ENCODE results near the gene ZNF800. TPM values are rescaled to one million over a fixed set of nuclear protein-coding genes. Genes with fewer than 3 reads are reported as not detected.

Gene ZNF800
- total RNA-seq, 2 donors from 2014 or later = 31.7 to 31.9 TPM

Other genes with a start within 250 kb of the ZNF800 start
- 1 to 10 TPM; 3.3 to 5.1 TPM for gene GRM8, start 139.8 kb downstream of the ZNF800 start, total RNA-seq
- gene GCC1, start 192.9 kb upstream of the ZNF800 start, total RNA-seq = 10 to 100 TPM; 16.4 to 19.0 TPM
- gene ARF5, start 195.7 kb upstream of the ZNF800 start, total RNA-seq = 100 to 1,000 TPM; 164 to 172 TPM
- gene FSCN3, start 201.0 kb upstream of the ZNF800 start, total RNA-seq = 1 to 10 TPM in 1 of 2 donors, under 1 TPM in 1; 0.64 to 1.3 TPM
- gene PAX4, start 225.4 kb upstream of the ZNF800 start, total RNA-seq = 1 to 10 TPM in 1 of 2 donors, under 1 TPM in 1; 0.98 to 1.6 TPM